A549 (cell line): Measurements from ENCODE around the gene SUSD3.

Experiments
- BHLHE40 ChIP-seq: IDR thresholded peaks from 2 replicates; pipeline ENCODE4 v1.6.1; 2012; ENCODE audit warnings: low read depth, low read length, inconsistent platforms
- CBX2 ChIP-seq: fragments of 200-600 bp; sonication (generic); IDR thresholded peaks from 2 replicates; pipeline ENCODE4 v1.6.1; 2016; ENCODE audit warnings: low read depth, mild to moderate bottlenecking, borderline replicate concordance
- CTCF ChIP-seq: fragments of >200 bp; sonication (Bioruptor Twin); formaldehyde crosslinking; IDR thresholded peaks from 3 replicates; pipeline ENCODE4 v1.5.1; 2016
- EP300 ChIP-seq, 2 experiments: fragments of >200 bp; sonication (Bioruptor Twin); formaldehyde crosslinking; IDR thresholded peaks; 2 replicates in 1 of 2; 3 replicates in 1 of 2; pipeline ENCODE4 v1.6.1; 2016 to 2017
- JUN ChIP-seq, 2 experiments: fragments of >200 bp; sonication (Bioruptor Twin); formaldehyde crosslinking; IDR thresholded peaks; 2 replicates in 1 of 2; 3 replicates in 1 of 2; pipeline ENCODE4 v1.6.1; 2016 to 2017
- MAFK ChIP-seq: fragments of 450-650 bp; IDR thresholded peaks from 2 replicates; pipeline ENCODE4 v1.6.1; 2014; ENCODE audit not compliant: partially characterized antibody
- MAZ ChIP-seq: fragments of 150-350 bp; IDR thresholded peaks from 2 replicates; pipeline ENCODE4 v1.6.1; 2014; ENCODE audit warnings: antibody characterized with exemption, low read depth, low read length, borderline replicate concordance
- POLR2A ChIP-seq: IDR thresholded peaks from 2 replicates; pipeline ENCODE4 v1.6.1; 2012; ENCODE audit warnings: mild to moderate bottlenecking, low read length
- RARB ChIP-seq: fragments of 250-450 bp; sonication (Bioruptor Pico); IDR thresholded peaks from 2 replicates; pipeline ENCODE4 v1.8.0; 2021; ENCODE audit warnings: mild to moderate bottlenecking, moderate library complexity
- RCOR1 ChIP-seq: fragments of 150-350 bp; IDR thresholded peaks from 2 replicates; pipeline ENCODE4 v1.6.1; 2014; ENCODE audit warnings: antibody characterized with exemption, low read length, low read depth
- RFX5 ChIP-seq: fragments of 450-650 bp; IDR thresholded peaks from 2 replicates; pipeline ENCODE4 v1.7.1; 2014; ENCODE audit warnings: antibody characterized with exemption, mild to moderate bottlenecking, moderate library complexity
- TP53 ChIP-seq: fragments of 250-450 bp; sonication (Bioruptor Pico); IDR thresholded peaks from 2 replicates; pipeline ENCODE4 v1.5.0; 2021; ENCODE audit warnings: mild to moderate bottlenecking, moderate library complexity
- ZNF302 ChIP-seq: fragments of 250-450 bp; sonication (Bioruptor Pico); IDR thresholded peaks from 2 replicates; pipeline ENCODE4 v1.9.0; 2021; ENCODE audit warnings: inconsistent platforms, mild to moderate bottlenecking, moderate library complexity

- TF ChIP-seq CTCF (no peak), TP53 (no peak), RFX5 (no peak), JUN (IDR thresholded peaks at IDR 0.05) (no peak), CBX2 (no peak), BHLHE40 (no peak), MAZ (no peak), RARB (CRISPR knock-in tag) (no peak), EP300 (IDR thresholded peaks at IDR 0.05) (no peak), MAFK (no peak), POLR2A (no peak), ZNF302 (CRISPR knock-in tag) (no peak), RCOR1 (no peak)
These were observed 1.4 kb downstream of the SUSD3 start for GRCh38 chr9:93059715-93060578.
